Effector memory CD4-positive, alpha-beta T cell (primary cell): ENCODE results near the gene PLXNA4.

Experiments used
- DNase-seq, 3 donors: peaks; one replicate each; pipeline ENCODE4 v3.0.0-alpha.2; 2020
- H3K27ac ChIP-seq: 2 replicates; pipeline ENCODE4 v1.7.0; 2013; ENCODE audit warnings: mild to moderate bottlenecking, low read length, moderate library complexity; ENCODE audit not compliant: insufficient read depth, poor library complexity, severe bottlenecking
- H3K27me3 ChIP-seq: replicated peaks from 2 replicates; pipeline ENCODE4 v1.7.0; 2013; ENCODE audit warnings: mild to moderate bottlenecking, low read length; ENCODE audit not compliant: insufficient read depth, control insufficient read depth, poor library complexity, severe bottlenecking
- H3K36me3 ChIP-seq: 2 replicates; pipeline ENCODE4 v1.7.0; 2013; ENCODE audit warnings: mild to moderate bottlenecking, low read length, moderate library complexity; ENCODE audit not compliant: control insufficient read depth, insufficient read depth
- H3K4me1 ChIP-seq: 2 replicates; pipeline ENCODE4 v1.7.0; 2013; ENCODE audit warnings: low read length, mild to moderate bottlenecking; ENCODE audit not compliant: control insufficient read depth, insufficient read depth, poor library complexity, severe bottlenecking
- H3K4me3 ChIP-seq: 2 replicates; pipeline ENCODE4 v1.7.0; 2013; ENCODE audit warnings: low read length, low read depth, mild to moderate bottlenecking; ENCODE audit not compliant: insufficient read depth, poor library complexity, severe bottlenecking
- H3K9me3 ChIP-seq: 2 replicates; pipeline ENCODE4 v1.7.0; 2013; ENCODE audit warnings: mild to moderate bottlenecking, low read length, moderate library complexity; ENCODE audit not compliant: control insufficient read depth

PLXNA4 gene

GRCh38 chr7:132367004-132367403, 209.3 kb downstream of the PLXNA4 start:
- Histone ChIP-seq H3K4me3 (no peak overlapping the region), H3K4me1 (no peaks in the 10 kb centered on the region), H3K9me3 (no peaks in the 10 kb centered on the region), H3K27me3 (no peaks in the 10 kb centered on the region), H3K36me3 (no peaks in the 10 kb centered on the region), H3K27ac (no peak overlapping the region)
- DNase-seq = no peak

DNA sequence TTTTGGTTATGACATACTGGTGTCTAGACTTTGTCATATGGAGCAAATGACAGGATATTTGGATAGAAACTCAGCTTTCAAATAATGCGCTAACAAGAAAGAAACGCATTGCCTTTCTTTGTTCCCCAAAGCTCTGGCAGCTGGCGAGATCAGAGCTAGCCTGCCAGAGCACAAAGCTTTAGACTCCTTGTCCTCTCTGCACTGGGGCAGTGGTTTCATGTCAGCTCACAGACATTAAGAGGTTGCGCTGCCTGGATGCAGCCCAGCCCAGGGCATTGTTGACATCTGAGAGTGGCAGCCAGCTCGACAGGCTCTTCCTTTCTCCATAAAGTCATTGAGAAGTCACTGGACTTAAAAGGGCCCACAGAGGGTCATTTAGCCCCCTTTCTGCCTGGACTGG, 212.0 kb downstream of the PLXNA4 start:
- H3K27me3 ChIP-seq = no peaks in the 10 kb centered on the region
- H3K36me3 ChIP-seq = no peaks in the 10 kb centered on the region
- no peak overlapping the region for H3K27ac ChIP-seq
- H3K4me3 ChIP-seq = no peak overlapping the region
- H3K9me3 ChIP-seq = no peaks in the 10 kb centered on the region
- no peak for DNase-seq
- no peaks in the 10 kb centered on the region for H3K4me1 ChIP-seq

DNA sequence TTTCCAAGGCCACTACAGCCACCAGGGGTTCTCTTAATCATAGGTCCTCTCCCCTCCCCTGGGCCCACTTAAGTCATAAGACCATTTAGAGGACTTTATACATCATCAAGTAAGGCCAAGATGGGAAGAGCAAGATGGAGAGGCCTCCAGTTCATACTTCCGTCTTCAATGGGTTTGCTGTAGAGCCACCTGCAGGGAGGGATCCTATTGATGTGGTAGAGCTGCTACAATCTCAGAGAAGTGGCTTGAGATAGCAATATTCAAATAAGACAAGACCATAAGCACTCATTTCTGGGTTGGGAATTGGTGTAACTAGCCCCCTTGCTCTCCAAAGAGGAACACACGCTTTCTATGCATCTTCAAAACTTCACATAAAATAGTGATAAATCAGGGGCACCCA, 214.2 kb downstream of the PLXNA4 start:
- Histone ChIP-seq H3K4me1 (no peaks in the 10 kb centered on the region), H3K36me3 (no peaks in the 10 kb centered on the region)

DNA sequence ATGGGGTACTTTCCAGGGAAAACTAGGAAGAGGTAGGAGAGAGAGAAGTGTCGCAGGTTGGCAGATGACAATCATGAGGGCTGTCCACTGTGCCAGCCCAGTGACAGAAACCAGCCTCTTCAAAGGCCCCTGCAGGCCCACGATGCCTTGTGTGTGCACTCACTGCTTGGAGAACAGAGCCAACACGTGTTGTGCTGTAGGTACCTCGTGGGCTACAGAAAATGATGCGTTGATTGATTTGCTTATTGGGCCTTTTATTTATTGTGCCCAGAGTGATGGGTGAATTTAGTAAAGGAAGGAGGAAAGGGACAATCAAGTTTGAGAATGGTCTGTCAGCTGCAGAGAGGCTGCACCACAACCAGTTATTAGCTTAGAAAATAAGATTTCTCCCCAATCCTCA, 215.1 kb downstream of the PLXNA4 start:
- Histone ChIP-seq H3K4me3 (no peak overlapping the region), H3K4me1 (no peaks in the 10 kb centered on the region), H3K27me3 (no peaks in the 10 kb centered on the region), H3K9me3 (no peaks in the 10 kb centered on the region), H3K36me3 (no peaks in the 10 kb centered on the region), H3K27ac (no peak overlapping the region)
- DNase-seq = no peak

More for the DNA sequence above, 214.2 kb downstream of the PLXNA4 start:
- DNase-seq = no peak
- Histone ChIP-seq H3K9me3 (no peaks in the 10 kb centered on the region), H3K27ac (no peak overlapping the region), H3K4me3 (no peak overlapping the region), H3K27me3 (no peaks in the 10 kb centered on the region)

DNA sequence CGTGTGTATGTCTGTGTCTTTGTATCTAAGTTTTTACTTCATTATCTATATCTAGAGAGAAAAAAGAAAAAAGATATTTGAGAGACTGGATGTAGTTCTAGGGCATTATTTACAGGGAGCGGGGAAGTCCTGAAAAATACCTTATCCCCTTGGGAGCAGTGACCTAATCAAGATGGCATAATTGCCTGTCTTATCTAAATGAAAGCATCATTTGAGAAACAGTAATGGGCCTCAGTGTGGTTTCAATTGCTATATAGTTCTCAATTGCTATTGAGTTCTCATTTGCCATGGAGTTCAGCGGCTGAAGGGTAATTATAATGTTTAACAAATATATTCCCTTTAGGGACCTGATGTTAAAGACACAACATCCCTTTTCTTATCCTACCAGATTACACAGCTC, 216.5 kb downstream of the PLXNA4 start:
- Histone ChIP-seq H3K9me3 (no peaks in the 10 kb centered on the region), H3K27me3 (no peaks in the 10 kb centered on the region), H3K27ac (no peak overlapping the region), H3K4me1 (no peaks in the 10 kb centered on the region), H3K36me3 (no peaks in the 10 kb centered on the region), H3K4me3 (no peak overlapping the region)
- no peak for DNase-seq

DNA sequence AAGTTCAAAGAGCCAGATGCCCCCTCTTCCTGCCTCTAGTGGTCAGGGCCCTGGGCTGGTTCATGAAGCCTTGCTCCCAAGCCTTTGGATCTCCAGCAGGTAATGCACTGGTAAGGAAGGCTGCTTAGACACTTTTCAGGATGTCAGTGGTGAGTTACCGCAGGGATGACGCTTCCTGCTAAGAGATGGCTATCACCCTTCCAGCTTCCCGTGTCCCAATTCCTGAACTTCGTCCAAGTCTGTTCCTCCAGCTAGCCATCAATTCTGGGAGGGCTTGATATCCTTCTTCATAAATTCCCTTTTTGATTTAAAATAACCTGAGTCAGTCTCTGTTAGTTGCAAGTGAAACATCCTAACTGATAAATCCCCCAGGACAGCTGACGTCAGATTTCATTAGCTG, 221.2 kb downstream of the PLXNA4 start:
- no peak overlapping the region for H3K4me3 ChIP-seq
- H3K27me3 ChIP-seq = no peaks in the 10 kb centered on the region
- H3K4me1 ChIP-seq = no peaks in the 10 kb centered on the region
- H3K36me3 ChIP-seq = no peaks in the 10 kb centered on the region
- no peak for DNase-seq
- no peak overlapping the region for H3K27ac ChIP-seq
- no peaks in the 10 kb centered on the region for H3K9me3 ChIP-seq

DNA sequence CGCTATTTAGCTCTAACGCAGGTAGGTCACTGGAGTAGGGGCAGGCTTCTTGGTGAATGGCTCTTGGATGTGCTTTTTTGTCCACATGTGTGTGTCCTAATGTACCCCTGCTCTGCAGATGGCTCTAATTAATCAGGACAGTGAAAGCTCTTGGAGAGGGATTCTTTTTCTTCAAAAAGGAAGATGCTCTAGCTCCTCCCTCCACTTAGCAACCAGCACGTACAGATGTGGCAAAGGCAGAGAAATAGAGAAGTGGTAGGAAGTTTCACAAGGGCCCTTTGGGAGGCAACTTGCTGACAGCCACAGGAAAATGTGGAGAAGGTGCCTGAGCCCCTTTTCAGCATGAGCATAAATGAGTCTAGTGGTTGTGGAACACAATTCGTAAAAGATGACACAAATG, 221.7 kb downstream of the PLXNA4 start:
- Histone ChIP-seq H3K36me3 (no peaks in the 10 kb centered on the region), H3K27ac (no peak overlapping the region), H3K27me3 (no peaks in the 10 kb centered on the region), H3K9me3 (no peaks in the 10 kb centered on the region), H3K4me3 (no peak overlapping the region), H3K4me1 (no peaks in the 10 kb centered on the region)
- no peak for DNase-seq

GRCh38 chr7:132353936-132354335, 222.3 kb downstream of the PLXNA4 start:
- no peak for DNase-seq
- no peak overlapping the region for H3K4me3 ChIP-seq
- H3K4me1 ChIP-seq = no peaks in the 10 kb centered on the region
- no peak overlapping the region for H3K27ac ChIP-seq
- no peaks in the 10 kb centered on the region for H3K36me3 ChIP-seq
- no peaks in the 10 kb centered on the region for H3K9me3 ChIP-seq
- H3K27me3 ChIP-seq = no peaks in the 10 kb centered on the region

- no peak for DNase-seq
- no peak overlapping the region for H3K27ac ChIP-seq
- H3K9me3 ChIP-seq = no peaks in the 10 kb centered on the region
- peaks cover 3% of the 10 kb centered on the region for H3K27me3 ChIP-seq
- H3K4me1 ChIP-seq = no peaks in the 10 kb centered on the region
- no peak overlapping the region for H3K4me3 ChIP-seq
- no peaks in the 10 kb centered on the region for H3K36me3 ChIP-seq
Measured at GRCh38 chr7:132352800-132353199, 223.5 kb downstream of the PLXNA4 start.

DNA sequence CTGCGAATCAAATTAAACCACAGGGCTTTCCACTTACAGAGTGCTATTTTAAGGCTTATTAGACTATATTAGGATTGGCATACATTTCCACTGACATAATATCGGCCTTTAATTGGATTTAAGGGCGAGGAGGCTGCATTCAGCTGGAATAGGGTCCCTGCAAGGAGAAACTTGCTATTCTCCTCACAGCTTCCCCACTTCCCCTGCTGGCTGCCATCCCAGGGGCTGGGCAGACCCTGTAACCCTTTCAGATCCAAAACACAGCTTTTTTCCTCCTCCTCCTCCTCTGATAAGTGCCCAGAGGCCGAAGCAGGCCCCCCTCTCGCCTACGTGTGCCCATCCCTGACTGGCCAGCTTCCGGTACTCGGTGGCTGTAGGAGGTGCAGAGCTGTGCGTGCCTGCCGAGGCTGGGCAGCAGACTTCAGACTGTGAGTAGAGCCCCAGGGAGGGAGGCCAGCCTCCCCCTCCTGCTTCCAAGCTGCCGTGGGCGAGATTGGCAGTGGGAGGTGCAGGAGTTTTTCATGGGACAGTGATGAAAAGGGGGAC, 224.2 kb downstream of the PLXNA4 start:
- Histone ChIP-seq H3K4me3 (no peak overlapping the region), H3K9me3 (no peaks in the 10 kb centered on the region), H3K36me3 (no peaks in the 10 kb centered on the region), H3K4me1 (no peaks in the 10 kb centered on the region), H3K27me3 (peaks cover 3% of the 10 kb centered on the region), H3K27ac (no peak overlapping the region)
- no peak for DNase-seq

DNA sequence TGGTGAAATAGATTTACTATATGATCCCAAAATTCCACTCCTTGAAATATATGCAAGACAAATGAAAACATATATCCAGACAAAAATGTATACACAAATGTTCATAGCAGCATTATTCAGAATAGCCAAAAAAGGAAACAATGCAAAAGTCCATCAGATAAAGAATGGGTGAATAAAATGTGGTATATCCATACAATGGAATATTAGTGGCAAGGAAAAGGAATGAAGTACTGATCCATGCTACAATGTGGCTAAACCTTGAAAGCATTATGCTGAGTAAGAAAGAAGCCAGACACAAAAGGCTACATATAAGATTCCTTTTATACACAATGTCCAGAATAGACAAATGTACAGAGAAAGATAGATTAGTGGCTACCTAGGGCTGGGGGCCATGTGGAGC, 225.5 kb downstream of the PLXNA4 start:
- H3K36me3 ChIP-seq = no peaks in the 10 kb centered on the region
- H3K4me1 ChIP-seq = no peaks in the 10 kb centered on the region
- peaks cover 3% of the 10 kb centered on the region for H3K27me3 ChIP-seq
- H3K27ac ChIP-seq = no peak overlapping the region
- no peaks in the 10 kb centered on the region for H3K9me3 ChIP-seq
- H3K4me3 ChIP-seq = no peak overlapping the region
- no peak for DNase-seq
